GM23338 (cell line): ENCODE results near the gene ADRB2. TPM values are rescaled to one million over a fixed set of nuclear protein-coding genes. Genes with fewer than 3 reads are reported as not detected.

ENCODE experiments used
- ATAC-seq: fragments of 200-7000 bp; cut with Tn5 transposase; 3 replicates; pipeline ENCODE4 v1.9.1; 2020
- DNase-seq: peaks from one replicate; pipeline ENCODE4 v3.0.0-alpha.2; 2015; ENCODE audit warnings: low spot score
- H2AFZ ChIP-seq: fragments of 200-600 bp; sonication (generic); 2 replicates; pipeline ENCODE4 v1.8.0; 2016; ENCODE audit warnings: antibody characterized with exemption, mild to moderate bottlenecking, moderate library complexity
- H3F3A ChIP-seq: fragments of 200-600 bp; sonication (generic); replicated peaks from 2 replicates; pipeline ENCODE4 v1.8.0; 2017; ENCODE audit warnings: antibody characterized with exemption, mixed run types, low read depth
- H3K27ac ChIP-seq: fragments of 200-600 bp; sonication (generic); 2 replicates; pipeline ENCODE4 v1.6.1; 2016; ENCODE audit warnings: low read depth
- H3K27me3 ChIP-seq: fragments of 200-600 bp; sonication (generic); 2 replicates; pipeline ENCODE4 v1.8.0; 2016; ENCODE audit warnings: mild to moderate bottlenecking, mixed run types, moderate library complexity; ENCODE audit not compliant: insufficient read depth
- H3K36me3 ChIP-seq: fragments of 200-600 bp; sonication (generic); 2 replicates; pipeline ENCODE4 v1.8.0; 2016; ENCODE audit warnings: mild to moderate bottlenecking; ENCODE audit not compliant: insufficient read depth
- H3K4me1 ChIP-seq: fragments of 200-600 bp; sonication (generic); 2 replicates; pipeline ENCODE4 v1.8.0; 2016; ENCODE audit warnings: mild to moderate bottlenecking, moderate library complexity; ENCODE audit not compliant: insufficient read depth
- H3K4me2 ChIP-seq: fragments of 200-600 bp; sonication (generic); 2 replicates; pipeline ENCODE4 v1.7.1; 2017; ENCODE audit warnings: mixed run types
- H3K4me3 ChIP-seq: fragments of 200-600 bp; sonication (generic); 2 replicates; pipeline ENCODE4 v1.6.1; 2016; ENCODE audit warnings: mixed run types
- H3K79me2 ChIP-seq: fragments of 200-600 bp; sonication (generic); replicated peaks from 2 replicates; pipeline ENCODE4 v1.8.0; 2017; ENCODE audit warnings: mild to moderate bottlenecking; ENCODE audit not compliant: insufficient read depth
- H3K9me2 ChIP-seq: fragments of 200-600 bp; sonication (generic); 2 replicates; pipeline ENCODE4 v1.8.0; 2017; ENCODE audit not compliant: insufficient read depth
- H4K20me1 ChIP-seq: fragments of 200-600 bp; sonication (generic); replicated peaks from 2 replicates; pipeline ENCODE4 v1.8.0; 2017; ENCODE audit warnings: mild to moderate bottlenecking; ENCODE audit not compliant: insufficient read depth
- H3K27ac Mint-ChIP-seq: 2 replicates; pipeline ENCODE4 v1.8.0; 2020; ENCODE audit warnings: inconsistent platforms, mild to moderate bottlenecking, moderate library complexity, mixed read lengths
- H3K27me3 Mint-ChIP-seq: 3 replicates; pipeline ENCODE4 v1.8.0; 2022; ENCODE audit warnings: low read depth, mild to moderate bottlenecking, moderate library complexity, mixed read lengths, inconsistent platforms; ENCODE audit not compliant: insufficient read depth, poor library complexity
- H3K36me3 Mint-ChIP-seq: 3 replicates; pipeline ENCODE4 v1.8.0; 2021; ENCODE audit warnings: low read depth, mild to moderate bottlenecking, inconsistent platforms, moderate library complexity, mixed read lengths
- H3K4me1 Mint-ChIP-seq: 3 replicates; pipeline ENCODE4 v1.8.0; 2020; ENCODE audit warnings: mild to moderate bottlenecking, inconsistent platforms, mixed read lengths
- H3K4me3 Mint-ChIP-seq: 3 replicates; pipeline ENCODE4 v1.8.0; 2021; ENCODE audit warnings: moderate library complexity, mild to moderate bottlenecking, inconsistent platforms, mixed read lengths
- H3K9me3 Mint-ChIP-seq: 3 replicates; pipeline ENCODE4 v1.8.0; 2020; ENCODE audit warnings: moderate library complexity, mild to moderate bottlenecking, inconsistent platforms, mixed read lengths
- CREB1 ChIP-seq: fragments of 250-450 bp; sonication (Bioruptor Pico); IDR thresholded peaks from 2 replicates; pipeline ENCODE4 v1.5.0; 2020; ENCODE audit warnings: low read depth, mild to moderate bottlenecking, moderate library complexity
- CTCF ChIP-seq, 2 experiments: fragments of 200-600 bp in 1 of 2; sonication (generic) in 1 of 2; conservative IDR thresholded peaks; 2 replicates each; pipeline versions ENCODE4 v1.5.1 to v1.6.1; 2016 to 2017; ENCODE audit warnings: antibody characterized with exemption in 2 of 2, low read depth in 2 of 2, mild to moderate bottlenecking in 2 of 2, moderate library complexity in 1 of 2
- EZH2phosphoT487 ChIP-seq: fragments of 200-600 bp; sonication (generic); IDR thresholded peaks from one replicate; pipeline ENCODE4 v1.8.1; 2018; ENCODE audit warnings: antibody characterized with exemption; ENCODE audit not compliant: unreplicated experiment
- NANOG ChIP-seq: IDR thresholded peaks from 2 replicates; pipeline ENCODE4 v1.6.1; 2016; ENCODE audit warnings: antibody characterized with exemption, borderline replicate concordance
- POLR2AphosphoS5 ChIP-seq: IDR thresholded peaks from 2 replicates; pipeline ENCODE4 v1.6.1; 2016; ENCODE audit warnings: antibody characterized with exemption, low read depth
- REST ChIP-seq: IDR thresholded peaks from one replicate; pipeline ENCODE4 v1.6.1; 2018; ENCODE audit warnings: antibody characterized with exemption; ENCODE audit not compliant: unreplicated experiment
- ZNF114 ChIP-seq: fragments of 250-450 bp; sonication (Bioruptor Pico); IDR thresholded peaks from 2 replicates; pipeline ENCODE4 v1.5.0; 2020; ENCODE audit warnings: mild to moderate bottlenecking, moderate library complexity
- ZNF331 ChIP-seq: fragments of 250-450 bp; sonication (Bioruptor Pico); IDR thresholded peaks from 2 replicates; pipeline ENCODE4 v1.5.0; 2020; ENCODE audit warnings: low read depth, mild to moderate bottlenecking, moderate library complexity
- ZNF462 ChIP-seq: fragments of 250-450 bp; sonication (Bioruptor Pico); IDR thresholded peaks from 2 replicates; pipeline ENCODE4 v1.5.0; 2020; ENCODE audit warnings: mild to moderate bottlenecking, moderate library complexity
- polyA plus RNA-seq: library from polyadenylated mRNA; unstranded; fragments of >200 nt; fragmentation: Nextera tagmentation; extraction: Ambion mirVana; gene quantifications from 2 replicates; pipeline ENCODE4 v1.2.1, GENCODE V29; 2016
- total RNA-seq: library from RNA; depleted of rRNA; stranded (reverse); fragments of >200 nt; shearing (Covaris generic); gene quantifications from 2 replicates; pipeline ENCODE4 v1.2.3, GENCODE V29; 2014

Gene ADRB2
- total and polyA plus RNA-seq, 2 experiments from 2014 or later = 0.44 to 1.3 TPM

GRCh38 chr5:148823871-148824270 is 2.5 kb upstream of the ADRB2 start (continued):
- TF ChIP-seq ZNF462 (CRISPR knock-in tag) (no peak), REST (no peak), EZH2phosphoT487 (no peak), POLR2AphosphoS5 (no peak), NANOG (no peak), CREB1 (CRISPR knock-in tag) (no peak), ZNF331 (no peak)

GRCh38 chr5:148825716-148826052 is 727 bp upstream of the ADRB2 start:
- Mint-ChIP-seq H3K4me1 (peaks cover 36% of the 10 kb centered on the region), H3K36me3 (no peaks in the 10 kb centered on the region), H3K27ac (no peak overlapping the region), H3K9me3 (no peaks in the 10 kb centered on the region), H3K4me3 (peak overlapping the region; percentile 85), H3K27me3 (peaks cover 29% of the 10 kb centered on the region)
- peak overlapping the region; percentile 100 for H2AFZ ChIP-seq
- H3K9me2 ChIP-seq = 0 out of 2 replicates have a peak, but pooled peaks cover 3% of the 10 kb centered on the region
- peak overlapping the region; percentile 98 for H3K4me2 ChIP-seq
- peak; percentile 35 for ATAC-seq
- H3K4me1 ChIP-seq = peaks cover 24% of the 10 kb centered on the region
- H3K27ac ChIP-seq = 0 out of 2 replicates have a peak overlapping the region, but pooled peaks have one; percentile 9
- DNase-seq = peak; percentile 45
- H3K79me2 ChIP-seq = no peaks in the 10 kb centered on the region
- TF ChIP-seq CTCF (conservative IDR thresholded peaks at IDR 0.05; ENCODE audit: low read depth in 2 of 2) = no peak
- TF ChIP-seq ZNF114 = no peak
- H3F3A ChIP-seq = no peaks in the 10 kb centered on the region
- H3K4me3 ChIP-seq = peak overlapping the region; percentile 92
- H3K36me3 ChIP-seq = no peaks in the 10 kb centered on the region
- H3K27me3 ChIP-seq = peaks cover 22% of the 10 kb centered on the region
- H4K20me1 ChIP-seq = no peaks in the 10 kb centered on the region
